GM23338 (cell line): Measurements from ENCODE around the gene UBXN10. TPM values are rescaled to one million over a fixed set of nuclear protein-coding genes. Genes with fewer than 3 reads are reported as not detected.

Source experiments
- ATAC-seq: fragments of 200-7000 bp; cut with Tn5 transposase; 3 replicates; pipeline ENCODE4 v1.9.1; 2020
- DNase-seq: peaks from one replicate; pipeline ENCODE4 v3.0.0-alpha.2; 2015; ENCODE audit warnings: low spot score
- H2AFZ ChIP-seq: fragments of 200-600 bp; sonication (generic); 2 replicates; pipeline ENCODE4 v1.8.0; 2016; ENCODE audit warnings: antibody characterized with exemption, mild to moderate bottlenecking, moderate library complexity
- H3F3A ChIP-seq: fragments of 200-600 bp; sonication (generic); replicated peaks from 2 replicates; pipeline ENCODE4 v1.8.0; 2017; ENCODE audit warnings: antibody characterized with exemption, mixed run types, low read depth
- H3K27ac ChIP-seq: fragments of 200-600 bp; sonication (generic); 2 replicates; pipeline ENCODE4 v1.6.1; 2016; ENCODE audit warnings: low read depth
- H3K27me3 ChIP-seq: fragments of 200-600 bp; sonication (generic); 2 replicates; pipeline ENCODE4 v1.8.0; 2016; ENCODE audit warnings: mild to moderate bottlenecking, mixed run types, moderate library complexity; ENCODE audit not compliant: insufficient read depth
- H3K36me3 ChIP-seq: fragments of 200-600 bp; sonication (generic); 2 replicates; pipeline ENCODE4 v1.8.0; 2016; ENCODE audit warnings: mild to moderate bottlenecking; ENCODE audit not compliant: insufficient read depth
- H3K4me1 ChIP-seq: fragments of 200-600 bp; sonication (generic); 2 replicates; pipeline ENCODE4 v1.8.0; 2016; ENCODE audit warnings: mild to moderate bottlenecking, moderate library complexity; ENCODE audit not compliant: insufficient read depth
- H3K4me2 ChIP-seq: fragments of 200-600 bp; sonication (generic); 2 replicates; pipeline ENCODE4 v1.7.1; 2017; ENCODE audit warnings: mixed run types
- H3K4me3 ChIP-seq: fragments of 200-600 bp; sonication (generic); 2 replicates; pipeline ENCODE4 v1.6.1; 2016; ENCODE audit warnings: mixed run types
- H3K79me2 ChIP-seq: fragments of 200-600 bp; sonication (generic); replicated peaks from 2 replicates; pipeline ENCODE4 v1.8.0; 2017; ENCODE audit warnings: mild to moderate bottlenecking; ENCODE audit not compliant: insufficient read depth
- H3K9me2 ChIP-seq: fragments of 200-600 bp; sonication (generic); 2 replicates; pipeline ENCODE4 v1.8.0; 2017; ENCODE audit not compliant: insufficient read depth
- H4K20me1 ChIP-seq: fragments of 200-600 bp; sonication (generic); replicated peaks from 2 replicates; pipeline ENCODE4 v1.8.0; 2017; ENCODE audit warnings: mild to moderate bottlenecking; ENCODE audit not compliant: insufficient read depth
- H3K27ac Mint-ChIP-seq: 2 replicates; pipeline ENCODE4 v1.8.0; 2020; ENCODE audit warnings: inconsistent platforms, mild to moderate bottlenecking, moderate library complexity, mixed read lengths
- H3K27me3 Mint-ChIP-seq: 3 replicates; pipeline ENCODE4 v1.8.0; 2022; ENCODE audit warnings: low read depth, mild to moderate bottlenecking, moderate library complexity, mixed read lengths, inconsistent platforms; ENCODE audit not compliant: insufficient read depth, poor library complexity
- H3K36me3 Mint-ChIP-seq: 3 replicates; pipeline ENCODE4 v1.8.0; 2021; ENCODE audit warnings: low read depth, mild to moderate bottlenecking, inconsistent platforms, moderate library complexity, mixed read lengths
- H3K4me1 Mint-ChIP-seq: 3 replicates; pipeline ENCODE4 v1.8.0; 2020; ENCODE audit warnings: mild to moderate bottlenecking, inconsistent platforms, mixed read lengths
- H3K4me3 Mint-ChIP-seq: 3 replicates; pipeline ENCODE4 v1.8.0; 2021; ENCODE audit warnings: moderate library complexity, mild to moderate bottlenecking, inconsistent platforms, mixed read lengths
- H3K9me3 Mint-ChIP-seq: 3 replicates; pipeline ENCODE4 v1.8.0; 2020; ENCODE audit warnings: moderate library complexity, mild to moderate bottlenecking, inconsistent platforms, mixed read lengths
- EZH2 ChIP-seq: fragments of 200-600 bp; sonication (generic); IDR thresholded peaks from one replicate; pipeline ENCODE4 v1.8.0; 2017; ENCODE audit warnings: antibody characterized with exemption, mild to moderate bottlenecking, low read depth; ENCODE audit not compliant: unreplicated experiment
- EZH2phosphoT487 ChIP-seq: fragments of 200-600 bp; sonication (generic); IDR thresholded peaks from one replicate; pipeline ENCODE4 v1.8.1; 2018; ENCODE audit warnings: antibody characterized with exemption; ENCODE audit not compliant: unreplicated experiment
- STAT1 ChIP-seq: IDR thresholded peaks from one replicate; pipeline ENCODE4 v1.6.1; 2016; ENCODE audit warnings: antibody characterized with exemption; ENCODE audit not compliant: unreplicated experiment
- polyA plus RNA-seq: library from polyadenylated mRNA; unstranded; fragments of >200 nt; fragmentation: Nextera tagmentation; extraction: Ambion mirVana; gene quantifications from 2 replicates; pipeline ENCODE4 v1.2.1, GENCODE V29; 2016
- total RNA-seq: library from RNA; depleted of rRNA; stranded (reverse); fragments of >200 nt; shearing (Covaris generic); gene quantifications from 2 replicates; pipeline ENCODE4 v1.2.3, GENCODE V29; 2014
- TF ChIP-seq, protein P1 (sequence below): IDR thresholded peaks from one replicate; pipeline ENCODE4 v1.6.1; 2018; ENCODE audit warnings: antibody characterized with exemption; ENCODE audit not compliant: unreplicated experiment
- TF ChIP-seq, protein P2 (sequence below): fragments of 250-450 bp; sonication (Bioruptor Pico); IDR thresholded peaks from 2 replicates; pipeline ENCODE4 v1.5.0; 2020; ENCODE audit warnings: mild to moderate bottlenecking, moderate library complexity

The UBXN10 gene
- total and polyA plus RNA-seq, 2 experiments from 2014 or later: 0.27 to 0.69 TPM

DNA sequence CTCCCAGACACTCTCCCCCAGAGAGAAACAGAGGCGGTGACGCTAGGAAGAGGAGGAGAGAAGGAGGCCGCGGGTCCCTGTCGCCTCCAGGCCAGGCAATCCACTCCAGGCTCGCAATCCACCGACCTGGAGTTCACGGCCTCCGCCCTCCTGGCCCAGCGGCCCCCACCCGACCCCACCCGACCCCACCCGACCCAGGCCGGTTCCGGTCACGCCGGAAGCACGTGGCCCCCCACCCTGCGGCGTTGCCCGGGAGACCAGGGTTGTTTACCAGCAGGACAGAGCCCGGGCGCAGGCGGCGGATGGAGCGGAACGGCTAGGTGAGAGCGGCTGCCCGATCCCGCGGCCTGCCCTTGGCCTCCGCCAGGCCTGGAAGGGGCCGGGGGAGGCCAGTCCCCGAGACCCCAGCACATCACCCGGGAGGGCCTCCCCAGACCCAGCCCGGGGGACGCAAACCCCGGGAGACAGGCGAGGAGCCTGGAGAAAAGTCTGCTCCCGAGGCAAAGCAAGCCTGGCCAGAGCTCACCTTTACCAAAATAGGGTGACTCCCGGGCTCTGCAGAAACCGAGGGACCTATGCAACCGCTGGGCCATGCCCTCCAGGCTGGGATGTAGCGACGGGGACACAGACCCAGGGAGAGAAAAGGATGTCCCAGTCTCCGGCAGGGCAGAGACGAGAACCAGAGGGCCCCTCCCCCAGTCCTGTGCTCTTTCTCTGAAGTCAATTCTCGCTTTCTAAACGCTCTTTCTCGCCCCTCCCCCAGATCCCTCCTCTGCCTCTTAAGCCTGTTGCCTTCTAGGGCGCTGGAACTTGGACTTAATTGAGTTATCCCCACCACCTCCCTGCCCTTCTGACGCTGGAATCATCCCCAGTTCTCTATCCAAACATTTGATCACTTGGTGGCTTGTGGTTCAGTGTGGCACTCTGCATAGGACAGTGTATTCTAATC lies at the start of gene UBXN10, which contains the start of gene PLA2G2C (continued):
- TF ChIP-seq STAT1: no peak

DNA sequence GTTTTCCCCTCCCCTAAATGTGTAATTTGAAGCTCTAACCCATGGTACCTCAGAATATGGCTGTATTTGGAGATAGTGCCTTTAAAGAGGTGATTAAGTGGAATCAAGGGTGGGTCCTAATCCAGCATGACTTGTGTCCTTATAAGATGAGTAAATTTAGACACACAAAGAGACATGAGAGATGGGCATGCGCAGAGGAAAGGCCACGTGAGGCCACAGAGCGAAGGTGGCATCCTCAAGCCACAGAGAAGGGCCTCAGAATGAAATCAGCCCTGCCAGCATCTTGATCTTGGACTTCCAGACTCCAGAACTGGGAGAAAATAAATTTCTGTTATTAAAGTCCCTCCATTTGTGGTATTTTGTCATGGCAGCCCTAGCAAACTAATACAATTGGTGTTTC lies 49.6 kb upstream of the UBXN10 start:
- ATAC-seq: no peak
- Histone ChIP-seq H3K27me3 (no peaks in the 10 kb centered on the region), H3K36me3 (no peaks in the 10 kb centered on the region), H3K79me2 (no peaks in the 10 kb centered on the region), H3K4me2 (no peak overlapping the region), H3F3A (no peaks in the 10 kb centered on the region), H4K20me1 (no peaks in the 10 kb centered on the region), H3K4me3 (no peak overlapping the region), H2AFZ (no peak overlapping the region), H3K9me2 (no peaks in the 10 kb centered on the region), H3K27ac (no peak overlapping the region), H3K4me1 (no peaks in the 10 kb centered on the region)
- H3K27ac Mint-ChIP-seq: no peak overlapping the region
- DNase-seq: no peak
- H3K9me3 Mint-ChIP-seq: peaks cover 12% of the 10 kb centered on the region
- H3K27me3 Mint-ChIP-seq: no peaks in the 10 kb centered on the region
- TF ChIP-seq EZH2phosphoT487 (no peak), EZH2 (no peak)
- TF ChIP-seq, protein P1, sequence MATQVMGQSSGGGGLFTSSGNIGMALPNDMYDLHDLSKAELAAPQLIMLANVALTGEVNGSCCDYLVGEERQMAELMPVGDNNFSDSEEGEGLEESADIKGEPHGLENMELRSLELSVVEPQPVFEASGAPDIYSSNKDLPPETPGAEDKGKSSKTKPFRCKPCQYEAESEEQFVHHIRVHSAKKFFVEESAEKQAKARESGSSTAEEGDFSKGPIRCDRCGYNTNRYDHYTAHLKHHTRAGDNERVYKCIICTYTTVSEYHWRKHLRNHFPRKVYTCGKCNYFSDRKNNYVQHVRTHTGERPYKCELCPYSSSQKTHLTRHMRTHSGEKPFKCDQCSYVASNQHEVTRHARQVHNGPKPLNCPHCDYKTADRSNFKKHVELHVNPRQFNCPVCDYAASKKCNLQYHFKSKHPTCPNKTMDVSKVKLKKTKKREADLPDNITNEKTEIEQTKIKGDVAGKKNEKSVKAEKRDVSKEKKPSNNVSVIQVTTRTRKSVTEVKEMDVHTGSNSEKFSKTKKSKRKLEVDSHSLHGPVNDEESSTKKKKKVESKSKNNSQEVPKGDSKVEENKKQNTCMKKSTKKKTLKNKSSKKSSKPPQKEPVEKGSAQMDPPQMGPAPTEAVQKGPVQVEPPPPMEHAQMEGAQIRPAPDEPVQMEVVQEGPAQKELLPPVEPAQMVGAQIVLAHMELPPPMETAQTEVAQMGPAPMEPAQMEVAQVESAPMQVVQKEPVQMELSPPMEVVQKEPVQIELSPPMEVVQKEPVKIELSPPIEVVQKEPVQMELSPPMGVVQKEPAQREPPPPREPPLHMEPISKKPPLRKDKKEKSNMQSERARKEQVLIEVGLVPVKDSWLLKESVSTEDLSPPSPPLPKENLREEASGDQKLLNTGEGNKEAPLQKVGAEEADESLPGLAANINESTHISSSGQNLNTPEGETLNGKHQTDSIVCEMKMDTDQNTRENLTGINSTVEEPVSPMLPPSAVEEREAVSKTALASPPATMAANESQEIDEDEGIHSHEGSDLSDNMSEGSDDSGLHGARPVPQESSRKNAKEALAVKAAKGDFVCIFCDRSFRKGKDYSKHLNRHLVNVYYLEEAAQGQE: no peak
- TF ChIP-seq, protein P2, sequence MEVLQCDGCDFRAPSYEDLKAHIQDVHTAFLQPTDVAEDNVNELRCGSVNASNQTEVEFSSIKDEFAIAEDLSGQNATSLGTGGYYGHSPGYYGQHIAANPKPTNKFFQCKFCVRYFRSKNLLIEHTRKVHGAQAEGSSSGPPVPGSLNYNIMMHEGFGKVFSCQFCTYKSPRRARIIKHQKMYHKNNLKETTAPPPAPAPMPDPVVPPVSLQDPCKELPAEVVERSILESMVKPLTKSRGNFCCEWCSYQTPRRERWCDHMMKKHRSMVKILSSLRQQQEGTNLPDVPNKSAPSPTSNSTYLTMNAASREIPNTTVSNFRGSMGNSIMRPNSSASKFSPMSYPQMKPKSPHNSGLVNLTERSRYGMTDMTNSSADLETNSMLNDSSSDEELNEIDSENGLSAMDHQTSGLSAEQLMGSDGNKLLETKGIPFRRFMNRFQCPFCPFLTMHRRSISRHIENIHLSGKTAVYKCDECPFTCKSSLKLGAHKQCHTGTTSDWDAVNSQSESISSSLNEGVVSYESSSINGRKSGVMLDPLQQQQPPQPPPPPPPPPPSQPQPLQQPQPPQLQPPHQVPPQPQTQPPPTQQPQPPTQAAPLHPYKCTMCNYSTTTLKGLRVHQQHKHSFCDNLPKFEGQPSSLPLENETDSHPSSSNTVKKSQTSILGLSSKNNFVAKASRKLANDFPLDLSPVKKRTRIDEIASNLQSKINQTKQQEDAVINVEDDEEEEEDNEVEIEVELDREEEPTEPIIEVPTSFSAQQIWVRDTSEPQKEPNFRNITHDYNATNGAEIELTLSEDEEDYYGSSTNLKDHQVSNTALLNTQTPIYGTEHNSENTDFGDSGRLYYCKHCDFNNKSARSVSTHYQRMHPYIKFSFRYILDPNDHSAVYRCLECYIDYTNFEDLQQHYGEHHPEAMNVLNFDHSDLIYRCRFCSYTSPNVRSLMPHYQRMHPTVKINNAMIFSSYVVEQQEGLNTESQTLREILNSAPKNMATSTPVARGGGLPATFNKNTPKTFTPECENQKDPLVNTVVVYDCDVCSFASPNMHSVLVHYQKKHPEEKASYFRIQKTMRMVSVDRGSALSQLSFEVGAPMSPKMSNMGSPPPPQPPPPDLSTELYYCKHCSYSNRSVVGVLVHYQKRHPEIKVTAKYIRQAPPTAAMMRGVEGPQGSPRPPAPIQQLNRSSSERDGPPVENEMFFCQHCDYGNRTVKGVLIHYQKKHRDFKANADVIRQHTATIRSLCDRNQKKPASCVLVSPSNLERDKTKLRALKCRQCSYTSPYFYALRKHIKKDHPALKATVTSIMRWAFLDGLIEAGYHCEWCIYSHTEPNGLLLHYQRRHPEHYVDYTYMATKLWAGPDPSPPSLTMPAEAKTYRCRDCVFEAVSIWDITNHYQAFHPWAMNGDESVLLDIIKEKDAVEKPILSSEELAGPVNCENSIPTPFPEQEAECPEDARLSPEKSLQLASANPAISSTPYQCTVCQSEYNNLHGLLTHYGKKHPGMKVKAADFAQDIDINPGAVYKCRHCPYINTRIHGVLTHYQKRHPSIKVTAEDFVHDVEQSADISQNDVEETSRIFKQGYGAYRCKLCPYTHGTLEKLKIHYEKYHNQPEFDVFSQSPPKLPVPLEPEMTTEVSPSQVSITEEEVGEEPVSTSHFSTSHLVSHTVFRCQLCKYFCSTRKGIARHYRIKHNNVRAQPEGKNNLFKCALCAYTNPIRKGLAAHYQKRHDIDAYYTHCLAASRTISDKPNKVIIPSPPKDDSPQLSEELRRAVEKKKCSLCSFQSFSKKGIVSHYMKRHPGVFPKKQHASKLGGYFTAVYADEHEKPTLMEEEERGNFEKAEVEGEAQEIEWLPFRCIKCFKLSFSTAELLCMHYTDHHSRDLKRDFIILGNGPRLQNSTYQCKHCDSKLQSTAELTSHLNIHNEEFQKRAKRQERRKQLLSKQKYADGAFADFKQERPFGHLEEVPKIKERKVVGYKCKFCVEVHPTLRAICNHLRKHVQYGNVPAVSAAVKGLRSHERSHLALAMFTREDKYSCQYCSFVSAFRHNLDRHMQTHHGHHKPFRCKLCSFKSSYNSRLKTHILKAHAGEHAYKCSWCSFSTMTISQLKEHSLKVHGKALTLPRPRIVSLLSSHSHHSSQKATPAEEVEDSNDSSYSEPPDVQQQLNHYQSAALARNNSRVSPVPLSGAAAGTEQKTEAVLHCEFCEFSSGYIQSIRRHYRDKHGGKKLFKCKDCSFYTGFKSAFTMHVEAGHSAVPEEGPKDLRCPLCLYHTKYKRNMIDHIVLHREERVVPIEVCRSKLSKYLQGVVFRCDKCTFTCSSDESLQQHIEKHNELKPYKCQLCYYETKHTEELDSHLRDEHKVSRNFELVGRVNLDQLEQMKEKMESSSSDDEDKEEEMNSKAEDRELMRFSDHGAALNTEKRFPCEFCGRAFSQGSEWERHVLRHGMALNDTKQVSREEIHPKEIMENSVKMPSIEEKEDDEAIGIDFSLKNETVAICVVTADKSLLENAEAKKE: no peak
- peaks cover 4% of the 10 kb centered on the region; the same call in 1 of the 3 replicates for H3K36me3 Mint-ChIP-seq
- H3K4me3 Mint-ChIP-seq: no peak overlapping the region
- H3K4me1 Mint-ChIP-seq: no peaks in the 10 kb centered on the region
